Peyer's patch (tissue), 4 donors: ENCODE data around the gene PDZD7. TPM values are rescaled to one million over a fixed set of nuclear protein-coding genes. Genes with fewer than 3 reads are reported as not detected.

Experiments
- DNase-seq, 3 donors: peaks; one replicate each; pipeline ENCODE4 v3.0.0-alpha.2; 2017 to 2019
- H3K27ac ChIP-seq, 4 donors: fragments of 200-600 bp; sonication (generic); one replicate each; pipeline ENCODE4 v1.5.1; 2016 to 2019
- H3K27me3 ChIP-seq, 2 donors: fragments of 200-600 bp; sonication (generic); one replicate each; pipeline ENCODE4 v1.5.1; 2019
- H3K36me3 ChIP-seq, 3 donors: fragments of 200-600 bp; sonication (generic); one replicate each; pipeline ENCODE4 v1.5.1; 2016 to 2019
- H3K4me1 ChIP-seq, 4 donors: fragments of 200-600 bp; sonication (generic); one replicate each; pipeline ENCODE4 v1.5.1; 2016 to 2019
- H3K4me3 ChIP-seq, 4 donors: fragments of 200-600 bp; sonication (generic); 1 replicate in 3 of 4; 2 replicates in 1 of 4; pipeline ENCODE4 v1.5.1; 2016 to 2019; ENCODE audit warnings: mild to moderate bottlenecking in 1 of 4
- H3K9me3 ChIP-seq, 4 donors: fragments of 200-600 bp; sonication (generic); one replicate each; pipeline ENCODE4 v1.5.1; 2016 to 2019; ENCODE audit warnings: mild to moderate bottlenecking in 1 of 4
- CTCF ChIP-seq, 6 experiments: fragments of 450-650 bp in 4 of 6; fragments of 200-600 bp in 2 of 6; sonication (generic) in 1 of 6; IDR thresholded peaks; one replicate each; pipeline ENCODE4 v1.5.1; 2017 to 2019; ENCODE audit warnings: antibody characterized with exemption in 6 of 6, mild to moderate bottlenecking in 3 of 6, moderate library complexity in 1 of 6
- POLR2A ChIP-seq, 2 donors: fragments of 450-650 bp; IDR thresholded peaks; one replicate each; pipeline ENCODE4 v1.5.1; 2017; ENCODE audit warnings: antibody characterized with exemption in 2 of 2, mild to moderate bottlenecking in 2 of 2, moderate library complexity in 2 of 2
- total RNA-seq, 4 donors: library from RNA; depleted of rRNA; stranded (reverse); fragments of >200 nt; gene quantifications; one replicate each; pipeline ENCODE4 v1.1.0, GENCODE V29; 2016

PDZD7 gene
- total RNA-seq, 4 donors from 2014 or later, result 0.83 to 58.7 (median 51.3) TPM

GRCh38 chr10:101060951-101061623 lies 30.2 kb upstream of the PDZD7 start:
- TF ChIP-seq POLR2A (IDR thresholded peaks at IDR 0.05) (peak; percentile 78 to 84), CTCF (IDR thresholded peaks at IDR 0.05) (peak in 1 of 6 experiments; percentile 9)
- Histone ChIP-seq H3K27ac (peak overlapping the region; percentile 92 to 98 (median 97)), H3K4me3 (peak overlapping the region; percentile 72 to 86 (median 78)), H3K4me1 (peaks cover 0 to 58% (median 23%) of the 10 kb centered on the region in 4 donors), H3K27me3 (no peaks in the 10 kb centered on the region), H3K36me3 (no peaks in the 10 kb centered on the region), H3K9me3 (no peaks in the 10 kb centered on the region)
- peak; percentile 92 to 99 (median 97) for DNase-seq

- peak; percentile 92 to 97 (median 94) for DNase-seq
- Histone ChIP-seq H3K4me1 (peaks cover 3 to 51% (median 21%) of the 10 kb centered on the region in 4 donors), H3K36me3 (no peaks in the 10 kb centered on the region), H3K27me3 (no peaks in the 10 kb centered on the region), H3K27ac (peak overlapping the region; percentile 92 to 98 (median 97)), H3K4me3 (peak overlapping the region; percentile 72 to 86 (median 78)), H3K9me3 (no peaks in the 10 kb centered on the region)
- TF ChIP-seq CTCF (IDR thresholded peaks at IDR 0.05), result peak; percentile 85 to 96 (median 89)
- TF ChIP-seq POLR2A (IDR thresholded peaks at IDR 0.05), result peak in 1 of 2 donors; percentile 7
These were observed 29.4 kb upstream of the PDZD7 start for GRCh38 chr10:101060036-101060950.

GRCh38 chr10:101056365-101057151 lies 25.6 kb upstream of the PDZD7 start:
- Histone ChIP-seq H3K27ac (peak overlapping the region in 3 of 4 donors; percentile 42 to 79 (median 58)), H3K4me3 (no peak overlapping the region), H3K27me3 (no peaks in the 10 kb centered on the region), H3K36me3 (no peaks in the 10 kb centered on the region), H3K9me3 (no peaks in the 10 kb centered on the region), H3K4me1 (peaks cover 3 to 13% (median 5%) of the 10 kb centered on the region in 4 donors)
- peak in 1 of 3 donors; percentile 69 for DNase-seq
- TF ChIP-seq CTCF (IDR thresholded peaks at IDR 0.05) (no peak), POLR2A (IDR thresholded peaks at IDR 0.05) (no peak)

- TF ChIP-seq POLR2A (IDR thresholded peaks at IDR 0.05) (no peak), CTCF (IDR thresholded peaks at IDR 0.05) (peak in 4 of 6 experiments; percentile 10 to 53 (median 44))
- Histone ChIP-seq H3K9me3 (no peaks in the 10 kb centered on the region), H3K27ac (peak overlapping the region in 2 of 4 donors; percentile 58 to 79), H3K4me1 (peaks cover 0 to 15% (median 1%) of the 10 kb centered on the region in 4 donors), H3K36me3 (no peaks in the 10 kb centered on the region), H3K4me3 (no peak overlapping the region), H3K27me3 (no peaks in the 10 kb centered on the region)
- DNase-seq, result no peak
These were observed 24.5 kb upstream of the PDZD7 start for GRCh38 chr10:101055411-101055810.

- Histone ChIP-seq H3K9me3 (no peaks in the 10 kb centered on the region), H3K27me3 (peaks cover 0 to 2% of the 10 kb centered on the region in 2 donors), H3K4me3 (no peak overlapping the region), H3K4me1 (peaks cover 0 to 16% (median 4%) of the 10 kb centered on the region in 4 donors), H3K36me3 (no peaks in the 10 kb centered on the region), H3K27ac (peak overlapping the region in 2 of 4 donors; percentile 58 to 79)
- TF ChIP-seq CTCF (IDR thresholded peaks at IDR 0.05) (no peak), POLR2A (IDR thresholded peaks at IDR 0.05) (peak in 1 of 2 donors; percentile 9)
- no peak for DNase-seq
These were observed 23.9 kb upstream of the PDZD7 start for GRCh38 chr10:101054876-101055275.
